Left lung (tissue), 10 donors: ENCODE data around the gene CASP6. TPM values are rescaled to one million over a fixed set of nuclear protein-coding genes. Genes with fewer than 3 reads are reported as not detected.

ENCODE experiments used
- ATAC-seq: fragments of 200-7000 bp; cut with Tn5 transposase; one replicate; pipeline ENCODE4 v1.9.1; 2020; ENCODE audit warnings: moderate library complexity
- DNase-seq, 4 donors: peaks; one replicate each; pipeline ENCODE4 v3.0.0-alpha.2; 2013 to 2020
- H3K27ac ChIP-seq, 2 donors: fragments of 200-600 bp; sonication (generic) in 1 of 2; one replicate each; pipeline versions ENCODE4 v1.5.0 to v1.8.0; 2020 to 2021
- H3K27me3 ChIP-seq, 2 donors: fragments of 200-600 bp; sonication (generic) in 1 of 2; one replicate each; pipeline versions ENCODE4 v1.5.0 to v1.8.0; 2020 to 2021
- H3K36me3 ChIP-seq, 2 donors: fragments of 200-600 bp; sonication (generic) in 1 of 2; one replicate each; pipeline versions ENCODE4 v1.5.0 to v1.8.0; 2020 to 2021
- H3K4me1 ChIP-seq, 2 donors: fragments of 200-600 bp; one replicate each; pipeline ENCODE4 v1.8.0; 2021
- H3K4me3 ChIP-seq, 2 donors: fragments of 200-600 bp; sonication (generic) in 1 of 2; one replicate each; pipeline versions ENCODE4 v1.5.0 to v1.8.0; 2020 to 2021; ENCODE audit warnings: mild to moderate bottlenecking in 1 of 2
- H3K9me3 ChIP-seq, 2 donors: fragments of 200-600 bp; sonication (generic) in 1 of 2; one replicate each; pipeline versions ENCODE4 v1.5.0 to v1.8.0; 2020 to 2021
- CTCF ChIP-seq, 2 donors: fragments of 200-600 bp; sonication (generic) in 1 of 2; IDR thresholded peaks; one replicate each; pipeline versions ENCODE4 v1.5.0 to v1.8.0; 2021; ENCODE audit warnings: antibody characterized with exemption in 2 of 2
- intact Hi-C, 2 donors: fragments of 100-400 bp; cut with DNase I; formaldehyde crosslinking; loops; one replicate each; pipeline versions ENCODE4 v1.11.2 to v1.14.2; 2022
- polyA plus RNA-seq, 6 donors: library from polyadenylated mRNA; unstranded; fragments of 120-200 nt; gene quantifications; one replicate each; pipeline ENCODE4 v1.2.1, GENCODE V29; 2013; ENCODE audit not compliant: insufficient read length in 6 of 6
- total RNA-seq, 2 donors: library from RNA; stranded (reverse); fragmentation: NEBNext Ultra II Directional; extraction: Animal tissue kit (Norgen Biotek cat#: 25700); gene quantifications; one replicate each; pipeline ENCODE4 v1.2.1, GENCODE V29; 2021
- donor health status: DM: no; HTN: yes; CAD: no.
- donor health status: DM: no; HTN: no; CAD: no.

Gene CASP6
- total and polyA plus RNA-seq, 8 donors: 15.9 to 53.4 (median 43.6) TPM

- Histone ChIP-seq H3K27ac (no peak overlapping the region), H3K36me3 (no peaks in the 10 kb centered on the region), H3K4me3 (no peak overlapping the region), H3K4me1 (no peaks in the 10 kb centered on the region), H3K9me3 (peaks cover 0 to 14% of the 10 kb centered on the region in 2 donors), H3K27me3 (no peaks in the 10 kb centered on the region)
- ATAC-seq (no peak), DNase-seq (no peak)
- intact Hi-C loops: no loop called here
- TF ChIP-seq CTCF (IDR thresholded peaks at IDR 0.05): no peak
Measured at GRCh38 chr4:109648997-109649575, 54.2 kb downstream of the CASP6 start.

- Histone ChIP-seq H3K36me3 (no peaks in the 10 kb centered on the region), H3K27ac (no peak overlapping the region), H3K27me3 (no peaks in the 10 kb centered on the region), H3K9me3 (peaks cover 0 to 14% of the 10 kb centered on the region in 2 donors), H3K4me3 (no peak overlapping the region), H3K4me1 (no peaks in the 10 kb centered on the region)
- ATAC-seq (no peak), DNase-seq (no peak)
- intact Hi-C loops: no loop called here
- TF ChIP-seq CTCF (IDR thresholded peaks at IDR 0.05): no peak
Measured at GRCh38 chr4:109648266-109648996, 54.8 kb downstream of the CASP6 start.

- ATAC-seq (no peak), DNase-seq (peak in 1 of 4 donors; percentile 16)
- Histone ChIP-seq H3K27me3 (no peaks in the 10 kb centered on the region), H3K27ac (no peak overlapping the region), H3K4me3 (no peak overlapping the region), H3K36me3 (no peaks in the 10 kb centered on the region), H3K9me3 (peaks cover 0 to 6% of the 10 kb centered on the region in 2 donors), H3K4me1 (no peaks in the 10 kb centered on the region)
- intact Hi-C loops: no loop called here
- no peak for TF ChIP-seq CTCF (IDR thresholded peaks at IDR 0.05)
Measured at GRCh38 chr4:109645874-109646710, 57.2 kb downstream of the CASP6 start.

GRCh38 chr4:109640644-109641043 lies 62.6 kb downstream of the CASP6 start:
- Histone ChIP-seq H3K9me3 (peaks cover 0 to 7% of the 10 kb centered on the region in 2 donors), H3K4me3 (no peak overlapping the region), H3K27ac (no peak overlapping the region), H3K27me3 (no peaks in the 10 kb centered on the region), H3K4me1 (no peaks in the 10 kb centered on the region), H3K36me3 (no peaks in the 10 kb centered on the region)
- intact Hi-C loops: no loop called here
- no peak for DNase-seq
- ATAC-seq: no peak
- TF ChIP-seq CTCF (IDR thresholded peaks at IDR 0.05): no peak

Other genes starting within 250 kb of the CASP6 start
- gene MCUB, start 143.2 kb downstream of the CASP6 start, total RNA-seq: 10 to 100 TPM; 18.8 to 28.2 TPM
- 1 to 10 TPM; 5.3 to 8.8 (median 5.7) TPM for gene MCUB, start 143.2 kb downstream of the CASP6 start, polyA plus RNA-seq
- gene PLA2G12A, start 26.6 kb upstream of the CASP6 start, total RNA-seq: 10 to 100 TPM; 28.2 to 58.4 TPM
- 10 to 100 TPM; 20.6 to 39.8 (median 32.2) TPM for gene PLA2G12A, start 26.6 kb upstream of the CASP6 start, polyA plus RNA-seq
- 100 to 1,000 TPM in 1 of 2 donors, 10 to 100 TPM in 1; 66.8 to 115 TPM for gene CFI, start 98.6 kb upstream of the CASP6 start, total RNA-seq
- 100 to 1,000 TPM in 2 of 6 donors, 10 to 100 TPM in 4; 72.0 to 114 (median 93.8) TPM for gene CFI, start 98.6 kb upstream of the CASP6 start, polyA plus RNA-seq
- 10 to 100 TPM; 11.2 to 15.3 TPM for gene GAR1, start 112.3 kb upstream of the CASP6 start, total RNA-seq
- 10 to 100 TPM; 31.6 to 39.6 (median 35.7) TPM for gene GAR1, start 112.3 kb upstream of the CASP6 start, polyA plus RNA-seq
- gene RRH, start 124.5 kb upstream of the CASP6 start, total RNA-seq: under 1 TPM; 0.23 to 0.24 TPM
- under 1 TPM; 0.47 to 0.89 (median 0.55) TPM for gene RRH, start 124.5 kb upstream of the CASP6 start, polyA plus RNA-seq
- under 1 TPM; 0.12 to 0.18 TPM for gene LRIT3, start 144.7 kb upstream of the CASP6 start, total RNA-seq
- gene LRIT3, start 144.7 kb upstream of the CASP6 start, polyA plus RNA-seq: under 1 TPM; 0.37 to 0.73 (median 0.46) TPM
- 1 to 10 TPM; 4.2 to 4.3 TPM for gene EGF, start 209.4 kb upstream of the CASP6 start, total RNA-seq
- 1 to 10 TPM in 2 of 6 donors, under 1 TPM in 4; 0.45 to 1.2 (median 0.98) TPM for gene EGF, start 209.4 kb upstream of the CASP6 start, polyA plus RNA-seq